ENCODE results near the gene FANCC. TPM values are rescaled to one million over a fixed set of nuclear protein-coding genes. Genes with fewer than 3 reads are reported as not detected.

FANCC gene
- total and polyA plus RNA-seq, 2 of the 8 experiments (the other 6 are each of a cell fraction or from before 2014, with no cell fraction given) = 7.8 to 15.2 TPM

DNA sequence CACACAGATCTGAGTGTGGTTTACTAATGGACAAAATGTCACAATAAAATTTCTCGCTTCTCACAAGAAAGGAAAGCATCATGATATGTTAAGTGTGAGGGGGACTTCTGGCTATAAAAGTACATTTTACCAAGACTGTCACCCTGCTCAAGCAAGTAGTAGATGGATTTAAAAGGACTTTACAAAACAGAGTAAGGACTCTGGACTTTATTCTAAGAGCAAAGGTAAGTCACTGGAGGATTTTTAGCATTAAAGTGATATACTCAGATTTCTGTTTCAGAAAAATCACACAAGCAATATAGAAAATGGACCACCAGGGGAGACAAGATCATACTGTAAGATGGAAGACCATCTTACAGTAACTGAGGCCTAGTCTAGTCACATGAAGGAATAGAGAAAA lies 19.7 kb downstream of the FANCC start:
- Histone ChIP-seq H3K4me3 (ENCODE audit: extremely low read depth in 1 of 4, insufficient read depth in 2 of 4, low read depth in 3 of 4, low read length in 4 of 4) (no peak overlapping the region), H4K8ac (ENCODE audit: extremely low read depth, insufficient read depth, low read length) (no peak overlapping the region), H4K5ac (ENCODE audit: insufficient read length, low read depth, low read length) (no peak overlapping the region), H2BK120ac (replicated peaks; ENCODE audit: low read depth, low read length) (no peak overlapping the region), H3K23ac (ENCODE audit: insufficient read length) (no peak overlapping the region), H2BK15ac (ENCODE audit: low read length) (no peak overlapping the region), H3K79me1 (ENCODE audit: low read depth, low read length) (no peaks in the 10 kb centered on the region; the same call in 1 of the 2 replicates), H3K9me3 (ENCODE audit: insufficient read depth in 2 of 2, low read depth in 1 of 2, low read length in 1 of 2) (no peaks in the 10 kb centered on the region), H3K9ac (replicated peaks in 1 of 4; ENCODE audit: extremely low read depth in 1 of 4, low read depth in 3 of 4, low read length in 3 of 4) (no peak overlapping the region), H2AFZ (ENCODE audit: low read length) (no peak overlapping the region), H3K27ac (ENCODE audit: low read depth, low read length) (no peak overlapping the region), H3K4me1 (replicated peaks in 1 of 4; ENCODE audit: control insufficient read depth in 3 of 4, insufficient read depth in 4 of 4, low read length in 3 of 4) (no peaks in the 10 kb centered on the region), H2AK5ac (ENCODE audit: low read depth, low read length) (no peak overlapping the region), H3K27me3 (replicated peaks in 1 of 4; ENCODE audit: control insufficient read depth in 3 of 4, extremely low read depth in 1 of 4, insufficient read depth in 3 of 4, low read length in 3 of 4) (no peaks in the 10 kb centered on the region), H4K91ac (replicated peaks; ENCODE audit: insufficient read length, low read length) (no peak overlapping the region), H4K20me1 (replicated peaks in 1 of 2; ENCODE audit: control insufficient read depth in 1 of 2, insufficient read depth in 2 of 2, low read length in 2 of 2) (no peaks in the 10 kb centered on the region), H3K36me3 (ENCODE audit: control insufficient read depth in 2 of 4, insufficient read depth in 4 of 4, low read length in 3 of 4) (no peaks in the 10 kb centered on the region), H3K56ac (replicated peaks; ENCODE audit: insufficient read length, low read depth, low read length) (no peak overlapping the region), H3K4me2 (ENCODE audit: insufficient read depth in 1 of 2, low read depth in 2 of 2, low read length in 2 of 2) (no peak overlapping the region), H3K79me2 (ENCODE audit: control insufficient read depth in 1 of 2, insufficient read depth in 2 of 2, low read length in 2 of 2) (0 out of 4 replicates have a peak, but pooled peaks cover 0 to 5% of the 10 kb centered on the region in 2 experiments), H2BK5ac (ENCODE audit: low read depth, low read length) (no peak overlapping the region), H2BK12ac (ENCODE audit: low read depth, low read length) (no peak overlapping the region), H2BK20ac (ENCODE audit: low read length) (no peak overlapping the region), H3K4ac (replicated peaks; ENCODE audit: insufficient read length, low read depth, low read length) (no peak overlapping the region), H3K23me2 (ENCODE audit: low read depth, low read length) (no peaks in the 10 kb centered on the region), H3K18ac (ENCODE audit: extremely low read depth, low read length) (no peak overlapping the region), H3K14ac (ENCODE audit: insufficient read length) (no peak overlapping the region)
- ChIA-PET CTCF (ENCODE audit: partially characterized antibody) (interaction anchor here (1.6 kb wide), 1 partner anchor 33 kb away, joined by 3 read pairs; no protein-coding TSS in a partner anchor), POLR2A (ENCODE audit: partially characterized antibody) (no interaction called here)
- DNase-seq (ENCODE audit: low read depth in 1 of 2, low spot score in 2 of 2) (no peak), FAIRE-seq (no peak)
- TF ChIP-seq CBX8 (IDR thresholded peaks at IDR 0.05; ENCODE audit: borderline replicate concordance, low read depth, low read length) = no peak
- WGBS, 2 experiments (ENCODE audit: extremely low coverage in 1 of 2, insufficient coverage in 1 of 2, insufficient read length in 1 of 2, insufficient replicate concordance in 2 of 2, low coverage in 1 of 2, low lambda C conversion rate in 2 of 2, missing lambda C conversion rate in 1 of 2) = 95% methylated on average over 1 of the region's 1 CpG; no CpG with 5 or more reads in 1 of the 2 experiments
